ENCODE measurements around the gene IQGAP1.

The IQGAP1 gene

GRCh38 chr15:90531147-90531546 is 143.1 kb downstream of the IQGAP1 start:
- peak; percentile 30 for DNase-seq (ENCODE audit: low spot score)

DNA sequence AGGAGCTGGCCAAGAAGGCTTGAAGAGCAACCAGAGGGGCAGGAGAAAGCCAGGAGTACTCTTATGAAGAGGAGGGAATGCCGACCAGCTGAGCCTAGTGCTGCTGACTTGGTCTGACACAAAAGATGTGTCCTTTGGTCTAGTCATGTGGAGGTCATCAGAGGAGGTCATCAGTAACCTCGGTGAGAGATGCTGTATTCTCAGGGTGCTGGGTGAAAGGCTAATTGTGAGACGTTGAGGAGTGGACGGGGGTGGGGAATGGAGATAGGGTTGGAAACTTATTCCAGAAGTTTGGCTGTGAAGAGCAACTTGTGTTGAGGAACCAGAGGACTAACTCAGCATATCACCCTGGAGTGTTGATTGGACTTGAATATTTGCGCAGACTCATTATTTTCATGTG is 147.2 kb downstream of the IQGAP1 start:
- DNase-seq (ENCODE audit: low spot score): no peak

DNA sequence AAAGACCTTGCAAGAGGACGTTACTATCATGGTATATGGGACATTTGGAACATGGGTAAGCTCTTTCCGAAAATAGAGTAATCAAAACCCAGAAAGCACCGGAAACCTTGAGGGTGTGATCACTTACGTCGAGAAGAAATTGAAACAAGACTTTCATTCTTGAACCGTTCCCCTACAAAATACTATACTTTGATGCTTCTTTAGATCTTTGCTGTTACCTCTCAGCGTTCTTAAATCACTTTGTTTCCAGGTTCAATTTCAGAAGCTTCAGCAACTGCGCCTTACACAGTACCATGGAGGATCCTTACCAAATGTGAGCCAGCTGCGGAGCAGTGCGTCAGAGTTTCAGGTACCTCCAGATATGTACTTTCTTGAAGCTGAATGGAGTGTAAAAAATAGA is 151.7 kb downstream of the IQGAP1 start:
- DNase-seq (ENCODE audit: low spot score): no peak

- DNase-seq (ENCODE audit: low spot score): no peak
These were observed 152.7 kb downstream of the IQGAP1 start for GRCh38 chr15:90540768-90541167.

DNA sequence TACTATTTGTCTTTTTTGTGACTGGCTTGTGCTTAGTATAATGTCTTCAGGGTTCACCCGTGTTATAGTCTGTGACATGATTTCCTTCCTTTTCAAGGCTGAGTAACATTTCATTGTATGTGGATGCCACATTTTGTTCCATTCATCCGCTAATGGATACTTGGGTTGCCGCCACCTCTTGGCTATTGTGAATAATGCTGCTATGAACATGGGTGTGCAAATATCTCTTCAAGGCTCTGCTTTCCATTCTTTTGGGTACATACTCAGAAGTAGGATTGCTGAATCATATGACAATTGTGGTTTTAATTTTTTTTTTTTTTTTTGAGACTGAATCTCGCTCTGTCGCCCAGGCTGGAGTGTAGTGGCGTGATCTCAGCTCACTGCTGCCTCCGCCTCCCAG is 157.1 kb downstream of the IQGAP1 start:
- no peak for DNase-seq (ENCODE audit: low spot score)

DNA sequence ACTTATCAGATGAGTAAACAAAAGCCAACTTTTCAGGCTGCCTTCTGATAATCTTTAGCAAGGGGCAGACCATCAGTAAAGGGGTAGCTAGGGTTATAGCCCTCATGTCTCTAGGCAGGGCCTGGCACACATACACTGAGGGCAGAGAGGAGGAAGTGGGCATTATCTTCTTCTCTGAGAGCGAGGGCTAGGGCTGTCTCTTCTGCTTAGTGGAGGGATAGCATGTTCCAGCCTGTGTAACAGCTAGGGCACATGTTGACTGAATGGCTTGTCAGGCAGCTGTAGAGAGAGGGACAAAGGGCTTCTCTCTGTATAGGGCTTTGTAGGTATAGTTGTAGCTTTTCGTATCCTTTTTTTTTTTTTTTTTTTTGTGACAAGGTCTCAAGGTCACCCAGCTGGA is 159.5 kb downstream of the IQGAP1 start:
- DNase-seq (ENCODE audit: low spot score): no peak

DNA sequence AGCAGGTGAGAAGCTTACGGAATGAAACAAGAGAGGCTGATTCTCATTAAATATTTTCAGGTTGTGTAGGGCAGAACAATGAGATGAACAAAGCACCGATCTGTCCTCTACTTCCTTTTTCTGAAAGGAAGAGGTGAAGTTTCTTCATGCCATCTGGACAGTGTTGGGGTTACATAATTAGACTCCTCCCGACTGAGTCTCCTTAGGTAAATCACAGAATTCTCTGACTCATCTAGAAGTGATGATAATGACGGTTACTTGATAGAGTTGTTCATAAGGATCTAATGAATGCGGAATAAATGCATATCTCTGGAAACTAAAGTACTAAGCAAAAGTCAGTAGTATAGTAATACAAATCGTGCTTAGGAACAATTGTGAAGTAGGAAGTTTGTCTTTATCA is 162.9 kb downstream of the IQGAP1 start:
- no peak for DNase-seq (ENCODE audit: low spot score)

Data from AG20443 (cell line).